HG02759 (cell line): ENCODE results near the gene AFAP1L2.

Source experiments
- ATAC-seq: cut with Tn5 transposase; IDR thresholded peaks from one replicate; pipeline ENCODE4 v1.9.1; 2021; ENCODE audit warnings: mild to moderate bottlenecking, moderate library complexity; ENCODE audit not compliant: unreplicated experiment

AFAP1L2 gene

DNA sequence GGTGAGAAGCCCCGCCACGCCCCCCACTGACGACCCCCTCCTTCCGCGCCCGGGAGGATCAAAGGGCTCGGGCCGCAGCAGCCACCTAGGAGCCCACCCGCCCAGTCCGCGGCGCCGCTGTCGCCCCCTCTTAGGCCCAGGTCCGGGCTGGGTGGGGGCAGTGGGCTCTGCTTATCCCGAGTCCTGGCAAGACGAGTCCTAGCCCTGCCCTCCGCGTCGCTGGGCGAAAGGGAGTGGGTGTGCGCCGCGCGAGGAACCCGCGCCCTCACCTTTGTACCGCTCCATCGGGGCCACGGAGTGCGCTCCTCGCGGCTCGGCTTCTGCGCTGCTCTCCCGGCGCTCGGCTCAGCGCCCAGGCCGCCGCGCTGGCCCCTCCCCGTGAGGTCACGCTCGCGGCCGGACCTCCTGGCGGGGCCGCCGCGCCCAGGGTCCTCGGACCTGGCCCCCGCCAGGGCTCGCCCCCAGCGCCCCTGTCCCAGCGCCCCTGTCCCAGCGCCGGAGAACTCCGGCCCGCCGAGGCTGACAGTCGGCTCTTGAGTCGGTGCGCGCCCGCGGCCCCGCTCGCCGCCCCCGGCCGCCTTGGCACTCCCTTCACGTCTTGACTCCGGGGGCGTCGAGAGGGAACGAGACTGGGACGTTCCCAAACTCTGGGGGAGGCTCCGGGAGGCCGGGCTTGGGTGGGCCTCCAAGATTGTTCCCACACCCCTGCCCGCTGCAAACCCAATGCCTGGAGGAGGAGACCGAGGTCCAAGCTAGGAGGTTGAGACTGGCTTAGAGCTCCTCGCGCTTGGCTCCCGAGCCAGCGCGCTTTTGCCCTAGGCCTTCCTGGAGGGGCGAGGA lies at the start of gene AFAP1L2:
AFAP1L2 (minus strand) TSS at position 332 of the 840 bp plus-strand sequence; CDS start at position 285, 47 bp downstream.
- no peak for ATAC-seq

- ATAC-seq = no peak
Measured at GRCh38 chr10:114453576-114453975, 49.3 kb upstream of the AFAP1L2 start.

DNA sequence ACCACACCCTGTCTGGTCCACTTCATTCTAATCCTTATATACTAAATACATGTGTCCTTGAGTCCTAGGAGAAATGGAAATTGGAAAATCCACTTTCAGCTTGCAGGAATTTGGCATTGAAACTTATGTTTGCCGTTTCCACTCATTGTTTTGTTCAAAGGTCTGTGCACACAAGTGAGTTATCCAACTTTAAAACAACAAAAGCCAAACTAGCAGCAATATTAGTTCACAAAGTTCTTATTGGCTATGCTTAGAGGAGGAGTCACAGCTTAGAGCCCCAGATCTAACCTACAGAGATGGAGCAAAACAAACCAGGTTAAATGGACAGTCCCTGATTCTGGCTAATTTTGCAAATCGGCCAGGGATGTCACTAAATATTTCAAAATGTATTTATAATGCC lies 44.6 kb upstream of the AFAP1L2 start:
- no peak for ATAC-seq

DNA sequence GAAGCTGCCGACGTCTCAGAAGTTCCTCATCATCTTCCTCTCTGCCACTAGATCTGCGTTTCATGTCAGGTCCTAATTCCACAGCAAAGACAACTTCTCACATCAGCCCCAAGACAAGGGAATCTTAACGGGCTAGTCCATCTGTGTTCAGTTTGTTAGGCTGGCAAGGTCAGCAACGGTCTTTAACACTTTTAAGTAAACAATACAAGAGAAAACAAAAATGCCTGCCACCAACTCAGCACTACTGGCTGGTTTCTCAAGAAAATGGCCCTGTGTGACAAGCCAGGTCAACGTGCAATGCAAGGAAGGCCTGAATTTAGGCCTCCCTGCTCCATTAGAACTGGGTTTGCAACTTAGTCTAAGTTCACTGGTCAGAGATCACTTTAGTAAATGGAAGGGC lies 41.0 kb upstream of the AFAP1L2 start:
- ATAC-seq = no peak

DNA sequence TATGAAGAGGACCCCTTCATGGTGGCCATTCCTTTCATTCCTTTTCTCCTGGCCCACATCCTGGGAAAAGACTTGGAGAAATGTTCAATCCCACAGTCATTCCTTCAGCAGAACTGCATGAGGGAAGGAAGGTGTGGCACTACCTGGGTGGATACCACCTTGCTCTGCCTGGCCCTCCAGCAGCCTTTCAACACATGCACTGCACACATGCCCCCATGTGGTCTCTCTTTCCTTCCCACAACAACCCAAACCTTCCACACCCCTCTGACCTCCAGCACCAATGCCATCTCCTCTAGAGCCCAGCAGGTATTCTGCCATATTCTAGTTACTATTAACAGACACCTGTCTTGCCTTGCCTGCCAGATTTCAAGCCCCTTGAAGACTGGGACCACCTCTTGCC lies 40.5 kb upstream of the AFAP1L2 start:
- no peak for ATAC-seq

DNA sequence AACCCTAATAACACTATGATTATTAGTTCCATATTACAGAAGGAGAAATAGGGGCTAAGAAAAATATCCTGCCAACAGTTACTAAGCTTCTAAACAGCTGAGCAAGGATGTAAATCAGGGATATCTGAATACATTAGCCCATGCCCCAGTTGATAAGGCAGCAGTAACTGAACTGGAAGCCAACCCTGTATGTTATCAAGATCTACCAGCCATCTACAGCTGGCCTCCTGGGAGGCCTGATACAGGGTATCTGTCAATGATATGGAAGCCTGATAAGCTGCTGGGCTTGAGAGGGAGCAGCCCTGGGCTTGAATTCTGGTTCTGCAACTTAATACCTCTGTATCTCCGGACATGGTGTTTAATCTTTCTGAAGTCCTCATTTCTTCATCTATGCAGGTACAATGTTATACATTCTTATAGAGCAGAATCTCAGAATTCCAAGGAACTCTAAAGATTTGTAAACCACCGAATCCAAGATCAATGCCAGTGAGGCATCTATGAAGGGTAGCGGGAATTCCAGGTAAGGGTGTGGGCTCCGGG lies 37.9 kb upstream of the AFAP1L2 start:
- no peak for ATAC-seq

DNA sequence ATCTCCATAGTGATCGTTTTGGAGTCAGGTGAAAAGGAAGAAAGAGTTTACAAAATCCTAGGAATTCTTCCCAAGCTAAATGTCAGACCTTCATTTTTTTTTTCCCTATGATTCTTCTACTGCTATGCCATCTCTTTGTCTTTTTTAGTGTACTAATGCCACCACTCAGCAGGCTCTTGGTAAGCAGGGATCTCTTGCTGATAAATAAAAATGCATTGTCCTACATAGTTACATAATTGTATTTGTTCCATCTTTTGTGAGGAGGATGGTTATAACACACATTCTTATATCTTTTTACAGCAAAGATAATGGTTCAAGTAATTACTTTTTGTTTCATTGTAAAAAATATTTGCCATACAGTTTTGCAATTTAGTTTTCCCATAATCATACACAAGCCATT lies 36.8 kb upstream of the AFAP1L2 start:
- no peak for ATAC-seq

DNA sequence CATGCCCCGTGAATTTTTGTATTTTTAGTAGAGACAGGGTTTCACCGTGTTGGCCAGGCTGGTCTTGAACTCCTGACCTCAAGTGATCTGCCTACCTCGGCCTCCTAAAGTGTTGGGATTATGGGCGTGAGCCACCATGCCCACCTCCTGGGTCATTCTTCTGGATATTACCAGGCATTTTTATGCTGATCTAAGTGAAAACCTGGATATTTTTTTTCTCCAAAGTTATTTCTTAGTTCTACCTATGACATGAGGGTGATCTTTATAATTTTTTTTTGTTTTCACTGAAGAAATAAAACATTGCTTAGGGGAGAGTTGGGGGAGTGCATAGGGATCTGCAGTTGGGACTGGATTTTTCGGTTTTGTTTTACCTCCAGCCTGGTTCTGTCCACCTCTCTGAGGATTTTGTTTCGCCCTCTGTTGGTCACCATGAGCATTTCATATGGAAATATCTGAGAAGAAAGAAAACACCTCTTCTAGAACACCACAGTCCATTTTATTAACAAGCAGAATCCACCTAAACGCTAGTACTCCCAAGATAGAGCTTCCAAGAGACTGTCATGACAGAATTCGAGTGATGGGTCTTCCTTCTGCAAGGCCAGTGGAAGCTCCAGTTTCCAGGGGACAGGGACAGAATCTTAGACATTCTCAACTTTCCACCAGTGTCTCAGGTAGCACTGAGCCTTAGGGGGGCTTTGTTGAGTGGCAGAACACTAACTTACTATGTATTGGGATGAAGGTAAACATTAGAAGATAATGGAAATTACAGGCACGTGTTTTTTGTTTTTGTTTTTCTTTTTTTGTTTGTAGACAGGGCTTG lies 33.4 kb upstream of the AFAP1L2 start:
- no peak for ATAC-seq

GRCh38 chr10:114436941-114437340 lies 32.6 kb upstream of the AFAP1L2 start:
- ATAC-seq = no peak

DNA sequence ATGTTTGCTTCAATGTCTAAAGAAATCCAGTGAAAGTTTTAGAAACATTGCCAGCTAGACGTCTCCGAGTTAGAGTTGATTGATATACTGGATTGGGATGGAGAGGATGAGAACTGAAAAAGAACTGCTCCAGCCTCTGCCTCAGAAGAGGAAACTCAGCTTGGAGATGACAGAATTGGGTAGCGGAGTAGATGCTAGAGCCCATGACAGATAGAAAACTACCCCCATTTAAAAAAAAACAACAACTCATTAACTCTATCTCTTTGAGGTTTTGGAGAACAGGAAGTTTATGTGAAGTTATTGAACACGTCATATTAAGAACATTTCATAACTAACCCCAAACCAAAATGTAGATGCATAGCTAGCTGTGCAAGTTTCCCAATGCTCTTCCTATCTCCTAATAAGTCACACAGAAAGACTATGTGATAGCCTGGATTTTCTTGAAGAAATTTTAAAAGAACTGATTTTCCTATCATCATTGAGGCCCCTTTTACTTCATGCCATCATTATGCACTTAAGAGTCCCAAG lies 28.3 kb upstream of the AFAP1L2 start:
- ATAC-seq = no peak

DNA sequence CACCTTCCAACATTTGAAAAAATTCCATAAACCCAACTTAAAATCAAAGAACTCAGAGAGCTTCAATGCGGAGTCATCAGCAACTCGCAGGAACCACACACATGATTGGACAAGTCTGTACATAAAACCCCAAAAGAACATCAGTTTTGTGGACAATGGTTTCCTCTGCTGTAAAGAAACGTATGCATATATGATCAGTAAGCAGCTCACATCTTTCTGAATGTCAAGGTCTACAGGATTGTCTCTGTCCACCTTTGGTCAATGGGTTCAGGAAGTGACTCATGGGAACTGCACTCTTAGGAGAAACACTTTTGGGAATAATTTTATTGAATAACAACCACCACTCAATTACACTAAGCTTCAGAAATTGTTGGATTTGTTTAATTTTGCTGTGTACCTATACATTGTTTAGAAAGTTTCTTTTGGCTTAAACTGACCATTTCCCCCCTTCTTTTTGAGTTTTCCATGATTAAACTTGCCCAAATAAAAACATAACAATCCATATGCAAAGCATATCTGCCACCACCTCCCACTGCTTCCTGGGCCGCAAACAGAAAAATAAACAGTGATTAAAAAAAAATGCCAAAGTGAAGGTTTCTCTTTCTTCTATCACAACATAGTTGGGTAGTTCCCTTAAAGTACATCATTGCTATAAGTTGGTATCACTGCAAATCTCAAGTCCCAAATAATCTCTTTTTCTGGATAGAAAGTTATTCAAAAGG lies 27.3 kb upstream of the AFAP1L2 start:
- ATAC-seq = no peak

DNA sequence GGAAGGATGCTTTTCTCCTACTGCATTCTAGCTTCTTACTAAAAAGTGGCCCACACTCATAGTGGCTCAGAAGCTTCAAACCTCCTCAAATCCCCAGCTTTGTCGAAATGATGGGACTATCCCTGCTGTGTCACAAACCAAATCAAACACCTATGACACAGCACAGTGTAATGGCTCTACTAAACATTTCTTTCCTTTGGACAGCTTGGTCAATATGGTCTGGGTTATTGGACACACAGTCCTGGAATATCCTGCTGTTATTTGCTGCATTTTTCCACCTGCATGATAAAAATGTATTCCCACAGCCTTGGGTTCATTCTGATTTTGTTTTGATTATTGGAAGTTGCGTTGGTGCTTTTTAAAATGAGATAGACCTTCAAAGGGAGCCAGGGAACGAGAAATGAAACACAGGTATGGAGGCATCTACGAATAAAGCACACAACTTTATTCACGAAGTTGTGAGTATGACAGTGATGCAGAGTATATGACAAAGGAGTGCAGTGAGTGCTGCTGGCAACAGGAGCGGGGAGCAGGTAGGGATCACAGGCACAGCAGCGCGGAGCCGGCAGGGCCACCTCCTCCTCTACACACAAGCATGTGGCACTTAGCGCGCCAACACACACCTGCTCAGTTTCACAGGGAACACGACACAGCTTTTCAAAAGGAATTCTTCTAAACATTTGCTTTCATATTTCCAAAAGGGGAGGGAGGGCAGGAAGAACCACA lies 26.5 kb upstream of the AFAP1L2 start:
- ATAC-seq = no peak

DNA sequence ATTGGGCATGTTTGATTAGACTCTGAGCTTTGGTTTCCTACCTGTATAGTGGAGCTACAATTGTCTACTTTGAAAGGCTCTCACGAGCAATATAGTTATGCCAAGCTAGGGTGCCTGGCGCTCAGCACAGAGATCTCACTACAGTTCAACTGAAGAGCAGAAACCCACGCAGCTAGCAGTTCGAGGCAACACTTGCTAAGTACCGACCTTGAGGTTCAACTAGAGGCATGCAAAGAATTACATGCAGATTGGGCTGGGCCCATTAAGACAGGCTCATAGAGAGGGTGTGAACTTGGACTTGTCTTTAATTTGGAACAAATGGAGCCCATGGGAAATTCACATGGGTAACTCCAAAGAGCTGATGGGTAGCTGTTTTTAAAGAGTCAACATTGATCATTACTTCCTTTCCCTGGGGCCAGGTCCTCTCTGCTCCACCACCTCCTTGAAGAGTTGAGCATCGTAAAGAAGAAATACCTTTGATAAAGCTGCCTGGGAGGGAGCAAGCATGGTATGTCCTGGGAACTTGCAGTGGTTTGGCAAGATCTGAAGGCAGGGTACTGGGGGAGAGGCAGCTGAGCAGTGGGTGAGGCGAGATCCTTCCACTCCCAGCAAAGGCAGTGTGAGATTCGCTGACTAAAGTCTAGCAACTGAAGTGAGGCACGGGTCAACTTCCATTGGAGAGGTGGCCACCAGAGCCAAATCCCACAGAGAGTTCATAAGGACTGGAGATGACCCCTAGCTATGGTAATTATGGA lies 25.5 kb upstream of the AFAP1L2 start:
- ATAC-seq = no peak

DNA sequence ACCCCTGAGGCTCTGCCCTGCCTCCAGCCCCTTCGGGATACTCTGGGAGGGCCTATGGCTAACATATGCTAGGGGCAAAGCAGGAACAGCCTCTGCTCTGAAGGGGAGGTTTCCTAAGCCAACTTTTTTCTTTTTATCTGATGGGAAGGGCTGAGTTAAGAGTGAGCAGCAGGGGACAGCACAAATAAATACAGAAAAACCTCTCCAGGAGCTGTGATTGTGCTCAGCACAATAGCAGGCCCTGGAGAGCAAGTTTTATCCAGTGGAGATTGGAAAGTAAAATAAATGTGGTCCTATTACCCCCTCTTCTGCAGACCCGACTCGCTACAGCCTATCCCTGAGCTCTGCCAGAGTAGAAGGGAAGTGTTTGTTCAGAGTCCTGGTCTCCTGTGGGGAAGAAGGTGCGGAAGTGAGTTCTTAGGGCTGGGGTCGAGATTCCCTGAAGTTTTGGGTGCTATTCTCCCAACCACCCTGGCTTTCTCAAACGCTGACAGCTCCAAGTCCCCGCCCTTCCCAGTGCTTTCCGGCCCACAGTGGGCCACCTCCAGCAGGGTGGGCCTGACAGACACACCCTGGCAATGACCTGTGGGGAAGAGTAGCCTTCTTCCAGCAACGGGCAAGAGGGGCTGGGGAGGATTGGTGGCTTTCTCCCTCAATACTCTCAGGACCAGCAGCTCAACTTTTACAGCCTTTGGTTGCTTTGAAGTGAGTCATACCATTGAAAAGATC lies 23.0 kb upstream of the AFAP1L2 start:
- no peak for ATAC-seq

DNA sequence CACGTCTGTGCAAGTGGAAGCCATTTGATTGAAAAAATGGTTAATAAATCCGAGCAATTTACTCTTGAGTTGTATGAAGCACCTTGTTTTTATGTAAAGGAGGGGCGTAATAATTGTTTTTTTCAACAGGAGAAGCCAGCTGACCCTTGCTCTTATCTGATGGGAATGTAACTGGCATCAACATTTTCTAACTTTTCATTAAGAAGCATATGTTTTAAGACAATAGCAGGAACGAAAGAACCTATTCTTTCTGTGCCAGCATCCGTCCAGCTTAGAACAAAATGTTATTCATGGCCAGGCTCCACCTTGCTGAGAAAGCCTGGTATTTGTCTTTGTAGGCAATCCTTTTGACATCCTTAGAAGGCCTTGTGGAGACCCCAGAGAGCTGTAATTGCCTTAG lies 22.2 kb upstream of the AFAP1L2 start:
- no peak for ATAC-seq

DNA sequence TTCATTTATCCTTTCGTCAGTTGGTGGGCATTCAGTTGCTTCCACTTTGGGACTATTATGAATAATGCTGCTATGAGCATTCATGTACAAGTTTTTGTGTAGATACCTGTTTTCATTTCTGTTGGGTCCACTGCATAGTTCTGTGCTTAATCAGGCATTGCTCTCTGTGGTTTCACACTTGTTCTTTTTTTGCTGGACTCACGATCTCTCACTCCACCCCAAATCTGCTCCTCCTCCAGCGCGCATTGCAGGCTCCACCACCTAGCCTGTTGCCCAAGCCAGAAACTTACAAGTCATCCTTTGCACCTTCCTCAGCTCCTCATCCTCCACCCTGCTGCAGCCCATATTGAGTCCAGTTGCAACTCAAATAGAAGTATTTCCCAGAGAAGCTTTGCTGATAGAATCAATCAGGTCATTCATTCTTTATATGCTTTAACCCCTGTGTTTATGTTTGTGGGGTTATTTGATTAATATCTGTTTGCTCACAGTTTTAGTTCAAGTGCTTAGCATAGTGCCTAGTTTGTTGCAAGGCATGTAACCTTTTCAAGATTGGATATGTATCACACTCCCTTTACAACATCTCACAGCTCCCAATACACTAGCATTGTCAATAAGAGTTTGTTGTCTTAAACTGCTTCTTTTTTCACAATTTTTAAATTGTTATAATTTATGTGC lies 16.6 kb upstream of the AFAP1L2 start:
- no peak for ATAC-seq

DNA sequence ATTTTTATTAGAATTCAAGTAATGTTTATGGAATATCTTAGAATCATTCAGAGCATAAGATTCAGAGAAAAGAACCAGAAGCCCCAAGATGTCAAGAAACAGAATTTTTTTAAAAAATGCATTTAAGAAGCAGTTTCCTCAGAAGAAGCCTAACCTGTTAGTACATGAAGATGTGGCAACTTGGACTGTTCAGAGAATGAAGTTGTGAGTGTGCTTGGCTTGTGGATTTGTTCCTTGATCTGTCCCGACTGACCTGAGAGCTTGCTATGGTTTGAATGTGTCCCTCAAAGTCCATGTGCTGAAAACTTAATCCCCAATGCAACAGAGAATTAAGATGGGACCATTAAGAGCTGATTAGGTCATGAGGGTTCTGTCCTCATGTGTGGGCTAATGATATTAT lies 13.8 kb upstream of the AFAP1L2 start:
- no peak for ATAC-seq
